ENCODE results near the gene NCAPH2. TPM values are rescaled to one million over a fixed set of nuclear protein-coding genes. Genes with fewer than 3 reads are reported as not detected.

NCAPH2 gene
- polyA plus RNA-seq, 3 donors: 12.5 to 23.6 (median 18.1) TPM

- H3K9me3 ChIP-seq (replicated peaks in 1 of 2; ENCODE audit: control insufficient read depth in 1 of 2, insufficient read depth in 1 of 2, low read length in 2 of 2): no peaks in the 10 kb centered on the region
- 97% methylated on average over 18 of the region's 24 CpGs for WGBS (ENCODE audit: insufficient coverage)
- H3K79me2 ChIP-seq (ENCODE audit: insufficient read depth, low read length): peaks cover 27% of the 10 kb centered on the region
- H3K4me2 ChIP-seq (replicated peaks; ENCODE audit: extremely low read depth, low read length, poor library complexity, severe bottlenecking): no peak overlapping the region
- H3K4me3 ChIP-seq (replicated peaks in 1 of 3; ENCODE audit: low read depth in 2 of 3, low read length in 3 of 3): no peak overlapping the region
- H3K36me3 ChIP-seq (replicated peaks in 1 of 2; ENCODE audit: control insufficient read depth in 1 of 2, insufficient read depth in 2 of 2, low read length in 2 of 2): peaks cover 30 to 36% of the 10 kb centered on the region in 2 donors
- Mint-ChIP-seq H3K27me3 (ENCODE audit: low read depth in 3 of 3) (peaks cover under 1 to 4% (median 3%) of the 10 kb centered on the region in 3 donors), H3K27ac (peak overlapping the region in 1 of 7 donors; percentile 68), H3K4me3 (no peak overlapping the region), H3K36me3 (peaks cover 15 to 26% of the 10 kb centered on the region in 2 donors), H3K9me3 (no peaks in the 10 kb centered on the region), H3K4me1 (peaks cover 10% of the 10 kb centered on the region)
- H3K9ac ChIP-seq (ENCODE audit: insufficient read depth, low read length, poor library complexity, severe bottlenecking): no peak overlapping the region
- no peaks in the 10 kb centered on the region for H4K20me1 ChIP-seq (ENCODE audit: insufficient read depth, low read length)
- H3K4me1 ChIP-seq (ENCODE audit: control insufficient read depth in 1 of 2, insufficient read depth in 2 of 2, low read length in 2 of 2): peaks cover 9 to 15% of the 10 kb centered on the region in 2 donors
- no peak overlapping the region for H2AFZ ChIP-seq (ENCODE audit: insufficient read depth, low read depth, low read length, poor library complexity, severe bottlenecking)
- intact Hi-C loops (cut with micrococcal nuclease): no loop called here
- DNase-seq: peak in 1 of 3 donors; percentile 4
- TF ChIP-seq CTCF (IDR thresholded peaks at IDR 0.05): no peak
- H3K27ac ChIP-seq (ENCODE audit: low read depth in 1 of 2, low read length in 2 of 2): no peak overlapping the region
- no peaks in the 10 kb centered on the region for H3K27me3 ChIP-seq (ENCODE audit: control insufficient read depth in 2 of 2, insufficient read depth in 2 of 2, low read length in 2 of 2)
These were observed 5.2 kb upstream of the NCAPH2 start for GRCh38 chr22:50502628-50503474.

GRCh38 chr22:50503475-50504145 lies 4.4 kb upstream of the NCAPH2 start:
- Histone ChIP-seq H3K4me3 (replicated peaks in 1 of 3; ENCODE audit: low read depth in 2 of 3, low read length in 3 of 3) (no peak overlapping the region), H3K9me3 (replicated peaks in 1 of 2; ENCODE audit: control insufficient read depth in 1 of 2, insufficient read depth in 1 of 2, low read length in 2 of 2) (no peaks in the 10 kb centered on the region), H3K36me3 (replicated peaks in 1 of 2; ENCODE audit: control insufficient read depth in 1 of 2, insufficient read depth in 2 of 2, low read length in 2 of 2) (peaks cover 30 to 36% of the 10 kb centered on the region in 2 donors), H3K27ac (ENCODE audit: low read depth in 1 of 2, low read length in 2 of 2) (no peak overlapping the region), H4K20me1 (ENCODE audit: insufficient read depth, low read length) (no peaks in the 10 kb centered on the region), H3K79me2 (ENCODE audit: insufficient read depth, low read length) (peaks cover 32% of the 10 kb centered on the region), H3K27me3 (ENCODE audit: control insufficient read depth in 2 of 2, insufficient read depth in 2 of 2, low read length in 2 of 2) (no peaks in the 10 kb centered on the region), H3K9ac (ENCODE audit: insufficient read depth, low read length, poor library complexity, severe bottlenecking) (no peak overlapping the region), H3K4me2 (replicated peaks; ENCODE audit: extremely low read depth, low read length, poor library complexity, severe bottlenecking) (no peak overlapping the region), H3K4me1 (ENCODE audit: control insufficient read depth in 1 of 2, insufficient read depth in 2 of 2, low read length in 2 of 2) (peaks cover 11 to 18% of the 10 kb centered on the region in 2 donors), H2AFZ (ENCODE audit: insufficient read depth, low read depth, low read length, poor library complexity, severe bottlenecking) (no peak overlapping the region)
- Mint-ChIP-seq H3K36me3 (peaks cover 15 to 26% of the 10 kb centered on the region in 2 donors), H3K4me1 (peaks cover 11% of the 10 kb centered on the region), H3K27me3 (ENCODE audit: low read depth in 3 of 3) (peaks cover 0 to 3% (median 2%) of the 10 kb centered on the region in 3 donors), H3K4me3 (no peak overlapping the region), H3K9me3 (no peaks in the 10 kb centered on the region), H3K27ac (no peak overlapping the region)
- TF ChIP-seq CTCF (IDR thresholded peaks at IDR 0.05): no peak
- intact Hi-C loops (cut with micrococcal nuclease): no loop called here
- over 99% methylated on average over 15 of the region's 26 CpGs for WGBS (ENCODE audit: insufficient coverage)
- peak in 1 of 3 donors; percentile 7 for DNase-seq
